HG03558 (cell line): ENCODE results near the gene CYP4A22.
"Not testable (repeated sequence)": the region's sequence is repeated elsewhere in the genome, so short reads cannot be mapped to it uniquely, and the experiment has no call there.

Experiments used
- ATAC-seq: cut with Tn5 transposase; IDR thresholded peaks from one replicate; pipeline ENCODE4 v1.9.1; 2021; ENCODE audit warnings: moderate number of reproducible peaks; ENCODE audit not compliant: unreplicated experiment; ENCODE audit errors: extremely low read depth

CYP4A22 gene

GRCh38 chr1:47184090-47184821 is 47.0 kb downstream of the CYP4A22 start:
- ATAC-seq: no peak

GRCh38 chr1:47184822-47185677 is 47.8 kb downstream of the CYP4A22 start:
- ATAC-seq: no peak

GRCh38 chr1:47186267-47187185 is 49.3 kb downstream of the CYP4A22 start:
- ATAC-seq: no peak

- ATAC-seq: no peak
Measured at GRCh38 chr1:47187231-47187925, 50.1 kb downstream of the CYP4A22 start.

- ATAC-seq: no peak
Measured at GRCh38 chr1:47187926-47188250, 50.6 kb downstream of the CYP4A22 start.

- ATAC-seq: no peak
Measured at GRCh38 chr1:47188791-47189785, 51.8 kb downstream of the CYP4A22 start.

GRCh38 chr1:47189844-47190508 is 52.7 kb downstream of the CYP4A22 start, which contains the start of gene PDZK1IP1:
Gene PDZK1IP1, minus strand, starts transcription at chr1:47190036. Its CDS starts 104 bp downstream, at chr1:47189932.
- ATAC-seq: no peak

GRCh38 chr1:47190509-47190855 is 53.2 kb downstream of the CYP4A22 start:
- no peak for ATAC-seq

- ATAC-seq: no peak
Measured at GRCh38 chr1:47190857-47191256, 53.6 kb downstream of the CYP4A22 start.

GRCh38 chr1:47191940-47192457 is 54.8 kb downstream of the CYP4A22 start:
- no peak for ATAC-seq

GRCh38 chr1:47192458-47193384 is 55.5 kb downstream of the CYP4A22 start:
- no peak for ATAC-seq

- not testable (repeated sequence) for ATAC-seq
Measured at GRCh38 chr1:47193496-47193895, 56.3 kb downstream of the CYP4A22 start.

GRCh38 chr1:47194311-47194710 is 57.1 kb downstream of the CYP4A22 start:
- no peak for ATAC-seq

GRCh38 chr1:47195981-47196380 is 58.7 kb downstream of the CYP4A22 start:
- not testable (repeated sequence) for ATAC-seq

GRCh38 chr1:47196622-47197021 is 59.4 kb downstream of the CYP4A22 start:
- no peak for ATAC-seq

GRCh38 chr1:47198214-47198613 is 61.0 kb downstream of the CYP4A22 start:
- no peak for ATAC-seq
